Small intestine (tissue), 7 donors: ENCODE measurements around the gene DAZAP1. TPM values are rescaled to one million over a fixed set of nuclear protein-coding genes. Genes with fewer than 3 reads are reported as not detected.

Experiments
- DNase-seq, 2 donors: peaks; one replicate each; pipeline versions ENCODE4 v3.0.0 to v3.0.0-alpha.2; 2013
- FAIRE-seq: peaks from 2 replicates; lab custom pipeline; 2012; peaks lifted over from hg19 to GRCh38; lab: Jason Lieb, UNC
- H3K27ac ChIP-seq, 3 donors: one replicate each; pipeline ENCODE4 v1.5.1; 2013; ENCODE audit warnings: low read length in 2 of 3, mild to moderate bottlenecking in 2 of 3, control low read depth in 1 of 3, inconsistent platforms in 1 of 3, low read depth in 1 of 3, moderate library complexity in 1 of 3
- H3K27me3 ChIP-seq, 3 donors: one replicate each; pipeline ENCODE4 v1.6.1; 2013; ENCODE audit warnings: low read length in 3 of 3, inconsistent platforms in 1 of 3; ENCODE audit not compliant: control insufficient read depth in 3 of 3, insufficient read depth in 3 of 3
- H3K36me3 ChIP-seq, 3 donors: one replicate each; pipeline ENCODE4 v1.6.1; 2013; ENCODE audit warnings: low read length in 3 of 3, inconsistent platforms in 1 of 3, low read depth in 1 of 3, mild to moderate bottlenecking in 1 of 3, moderate library complexity in 1 of 3; ENCODE audit not compliant: control insufficient read depth in 3 of 3, insufficient read depth in 2 of 3
- H3K4me1 ChIP-seq, 3 donors: one replicate each; pipeline ENCODE4 v1.6.1; 2013; ENCODE audit warnings: low read length in 2 of 3, inconsistent platforms in 1 of 3, low read depth in 1 of 3, mild to moderate bottlenecking in 1 of 3, moderate library complexity in 1 of 3; ENCODE audit not compliant: control insufficient read depth in 3 of 3, insufficient read depth in 2 of 3
- H3K4me3 ChIP-seq, 3 donors: one replicate each; pipeline ENCODE4 v1.5.1; 2013; ENCODE audit warnings: low read length in 3 of 3, control low read depth in 1 of 3, inconsistent platforms in 1 of 3, low read depth in 1 of 3, mild to moderate bottlenecking in 1 of 3, moderate library complexity in 1 of 3
- H3K9me3 ChIP-seq, 2 donors: one replicate each; pipeline ENCODE4 v1.6.1; 2013; ENCODE audit warnings: low read depth in 1 of 2, low read length in 1 of 2; ENCODE audit not compliant: control insufficient read depth in 2 of 2, insufficient read depth in 1 of 2
- WGBS, 3 donors: extraction: QIAGEN DNeasy Blood & Tissue Kit; methylation state at CpG; one replicate each; pipeline ENCODE4 v1.1.7; 2013; 5-methylcytosine and 5-hydroxymethylcytosine counted together
- polyA plus RNA-seq, 4 donors: library from polyadenylated mRNA; stranded (reverse) in 3 of 4; unstranded in 1 of 4; fragments of 200-250 nt in 3 of 4; fragments of 120-200 nt in 1 of 4; gene quantifications; one replicate each; pipeline versions ENCODE4 v1.2.1 to v1.2.3, GENCODE V29; 2013
- donor health status: healthy with polysubstance abuse.
- donor health status: control.
- donor health status: control.
- donor health status: Bipolar disorder and iron deficiency.
- donor health status: healthy.

The DAZAP1 gene
- polyA plus RNA-seq, 4 donors = 60.2 to 124 (median 80.5) TPM

GRCh38 chr19:1468274-1468820 is 61.0 kb downstream of the DAZAP1 start:
- H3K4me3 ChIP-seq = peak overlapping the region in 1 of 3 donors; percentile 43
- H3K9me3 ChIP-seq = no peaks in the 10 kb centered on the region
- peaks cover 8 to 46% (median 8%) of the 10 kb centered on the region in 3 donors for H3K4me1 ChIP-seq
- WGBS, 3 donors = 4 to 9% (median 8%) methylated on average over 21 to 49 of the region's 49 CpGs
- no peaks in the 10 kb centered on the region for H3K36me3 ChIP-seq
- no peak for FAIRE-seq
- H3K27me3 ChIP-seq = peaks cover 33 to 80% (median 41%) of the 10 kb centered on the region in 3 donors
- no peak for DNase-seq
- no peak overlapping the region for H3K27ac ChIP-seq

- Histone ChIP-seq H3K27ac (no peak overlapping the region), H3K36me3 (peaks cover 0 to 4% (median 0%) of the 10 kb centered on the region in 3 donors), H3K4me3 (peak overlapping the region in 2 of 3 donors; percentile 2 to 43), H3K9me3 (no peaks in the 10 kb centered on the region), H3K4me1 (peaks cover 8 to 46% (median 8%) of the 10 kb centered on the region in 3 donors), H3K27me3 (peaks cover 33 to 80% (median 41%) of the 10 kb centered on the region in 3 donors)
- WGBS, 3 donors = 2 to 3% (median 2%) methylated on average over 26 to 47 of the region's 47 CpGs
- FAIRE-seq = no peak
- DNase-seq = peak in 1 of 2 donors; percentile 54
Observed at GRCh38 chr19:1468821-1469254, 61.5 kb downstream of the DAZAP1 start.

- peak in 1 of 2 donors; percentile 59 for DNase-seq
- WGBS, 3 donors = 1 to 3% (median 2%) methylated on average over 65 to 117 of the region's 117 CpGs
- peaks cover 8 to 46% (median 8%) of the 10 kb centered on the region in 3 donors for H3K4me1 ChIP-seq
- H3K27me3 ChIP-seq = peaks cover 33 to 77% (median 41%) of the 10 kb centered on the region in 3 donors
- peaks cover 0 to 10% (median 0%) of the 10 kb centered on the region in 3 donors for H3K36me3 ChIP-seq
- no peaks in the 10 kb centered on the region for H3K9me3 ChIP-seq
- peak overlapping the region in 1 of 3 donors; percentile 43 for H3K4me3 ChIP-seq
- no peak for FAIRE-seq
- no peak overlapping the region for H3K27ac ChIP-seq
Observed at GRCh38 chr19:1469255-1470054, 62.1 kb downstream of the DAZAP1 start.

- no peak for FAIRE-seq
Observed at GRCh38 chr19:1470055-1470304, 62.6 kb downstream of the DAZAP1 start.

GRCh38 chr19:1470305-1471009 is 63.1 kb downstream of the DAZAP1 start:
- peak overlapping the region; percentile 3 to 43 (median 18) for H3K4me3 ChIP-seq
- peaks cover 0 to 20% (median 0%) of the 10 kb centered on the region in 3 donors for H3K36me3 ChIP-seq
- peak; percentile 43 to 57 for DNase-seq
- no peak for FAIRE-seq
- 1% methylated on average over 52 to 67 of the region's 67 CpGs for WGBS, 3 donors
- H3K4me1 ChIP-seq = peaks cover 8 to 46% (median 8%) of the 10 kb centered on the region in 3 donors
- no peak overlapping the region for H3K27ac ChIP-seq
- H3K27me3 ChIP-seq = peaks cover 33 to 70% (median 36%) of the 10 kb centered on the region in 3 donors
- H3K9me3 ChIP-seq = no peaks in the 10 kb centered on the region

More at GRCh38 chr19:1470055-1470304, 62.6 kb downstream of the DAZAP1 start:
- Histone ChIP-seq H3K4me3 (peak overlapping the region in 1 of 3 donors; percentile 43), H3K4me1 (peaks cover 8 to 46% (median 8%) of the 10 kb centered on the region in 3 donors), H3K36me3 (peaks cover 0 to 15% (median 0%) of the 10 kb centered on the region in 3 donors), H3K27me3 (peaks cover 33 to 73% (median 41%) of the 10 kb centered on the region in 3 donors), H3K9me3 (no peaks in the 10 kb centered on the region), H3K27ac (no peak overlapping the region)
- no peak for DNase-seq
- WGBS, 3 donors = 1 to 8% (median 3%) methylated on average over 10 to 22 of the region's 22 CpGs

GRCh38 chr19:1471010-1471514 is 63.7 kb downstream of the DAZAP1 start:
- DNase-seq (peak in 1 of 2 donors; percentile 47), FAIRE-seq (no peak)
- H3K36me3 ChIP-seq = peaks cover 0 to 26% (median 2%) of the 10 kb centered on the region in 3 donors
- peaks cover 8 to 46% (median 8%) of the 10 kb centered on the region in 3 donors for H3K4me1 ChIP-seq
- WGBS, 3 donors = 1 to 6% (median 5%) methylated on average over 21 to 28 of the region's 28 CpGs
- H3K4me3 ChIP-seq = peak overlapping the region; percentile 3 to 43 (median 18)
- no peaks in the 10 kb centered on the region for H3K9me3 ChIP-seq
- H3K27ac ChIP-seq = no peak overlapping the region
- peaks cover 33 to 65% (median 34%) of the 10 kb centered on the region in 3 donors for H3K27me3 ChIP-seq

GRCh38 chr19:1471515-1472160 is 64.3 kb downstream of the DAZAP1 start:
- Histone ChIP-seq H3K9me3 (no peaks in the 10 kb centered on the region), H3K27ac (no peak overlapping the region), H3K4me3 (peak overlapping the region in 1 of 3 donors; percentile 43), H3K36me3 (peaks cover 0 to 31% (median 5%) of the 10 kb centered on the region in 3 donors), H3K4me1 (peaks cover 8 to 41% (median 8%) of the 10 kb centered on the region in 3 donors), H3K27me3 (peaks cover 28 to 59% (median 29%) of the 10 kb centered on the region in 3 donors)
- DNase-seq (peak in 1 of 2 donors; percentile 33), FAIRE-seq (no peak)
- WGBS, 3 donors = 10 to 22% (median 16%) methylated on average over 23 to 24 of the region's 24 CpGs
